NCI-H128 (cell line): Measurements from ENCODE around the gene DPYSL5.

Experiments used
- DNase-seq: peaks from one replicate; lab custom pipeline; 2025; ENCODE audit not compliant: unreplicated experiment; lab: John Stamatoyannopoulos, UW

DPYSL5 gene

GRCh38 chr2:26986576-26986975, 138.6 kb downstream of the DPYSL5 start:
- no peak for DNase-seq

GRCh38 chr2:26988058-26988860, 140.3 kb downstream of the DPYSL5 start:
- DNase-seq, result no peak

GRCh38 chr2:26989156-26989555, 141.2 kb downstream of the DPYSL5 start:
- no peak for DNase-seq

- DNase-seq, result no peak
Observed at GRCh38 chr2:26991717-26992116, 143.8 kb downstream of the DPYSL5 start.

GRCh38 chr2:26993768-26994167, 145.8 kb downstream of the DPYSL5 start:
- DNase-seq, result no peak

- DNase-seq, result no peak
Observed at GRCh38 chr2:26994983-26995382, 147.1 kb downstream of the DPYSL5 start.

GRCh38 chr2:26997394-26997793, 149.5 kb downstream of the DPYSL5 start:
- no peak for DNase-seq

GRCh38 chr2:26998323-26998722, 150.4 kb downstream of the DPYSL5 start:
- DNase-seq, result no peak
